ENCODE data around the gene RPS14. TPM values are rescaled to one million over a fixed set of nuclear protein-coding genes. Genes with fewer than 3 reads are reported as not detected.

The RPS14 gene
- polyA plus RNA-seq, 1 of the 3 experiments (the other 2 are of a cell fraction): 10,227 TPM

- H3K79me2 ChIP-seq (ENCODE audit: insufficient read depth): no peaks in the 10 kb centered on the region
- TF ChIP-seq NFIC (IDR thresholded peaks at IDR 0.05; ENCODE audit: borderline replicate concordance) (no peak), MAX (IDR thresholded peaks at IDR 0.05; ENCODE audit: low read depth) (no peak), REST (IDR thresholded peaks at IDR 0.05; ENCODE audit: low read depth, low read length) (no peak), TAF1 (IDR thresholded peaks at IDR 0.05; ENCODE audit: borderline replicate concordance, low read depth, low read length) (no peak), CTCF (IDR thresholded peaks at IDR 0.05) (no peak), IRF3 (IDR thresholded peaks at IDR 0.05; ENCODE audit: low read depth, low read length) (no peak), GABPA (IDR thresholded peaks at IDR 0.05; ENCODE audit: low read depth) (no peak), ELF1 (IDR thresholded peaks at IDR 0.05) (no peak), CHD2 (IDR thresholded peaks at IDR 0.05; ENCODE audit: low read length, partially characterized antibody) (no peak), FOXM1 (IDR thresholded peaks at IDR 0.05; ENCODE audit: low read depth) (no peak), JUND (IDR thresholded peaks at IDR 0.05) (no peak), USF1 (IDR thresholded peaks at IDR 0.05; ENCODE audit: borderline replicate concordance, low read depth) (no peak), MEF2A (IDR thresholded peaks at IDR 0.05; ENCODE audit: borderline replicate concordance, low read depth) (no peak), POLR2AphosphoS5 (IDR thresholded peaks at IDR 0.05; ENCODE audit: low read depth, low read length) (no peak)
- H3K9ac ChIP-seq: no peak overlapping the region
- POLR2A ChIA-PET: interaction anchor here (1.4 kb wide), 1 partner anchor 40 kb away, joined by 4 read pairs; no protein-coding TSS in a partner anchor
- CTCF ChIA-PET: interaction anchor here (0.8 to 1.5 kb wide), 2 partner anchors 40 to 562 kb away, joined by 3 to 4 read pairs; no protein-coding TSS in a partner anchor
- DNase-seq: no peak
- no peaks in the 10 kb centered on the region for H3K27me3 ChIP-seq (ENCODE audit: insufficient read depth)
- no peak overlapping the region for H3K4me2 ChIP-seq
- H3K36me3 ChIP-seq (replicated peaks in 1 of 2; ENCODE audit: control insufficient read depth in 1 of 2, insufficient read depth in 2 of 2, low read length in 1 of 2): peaks cover 11 to 91% of the 10 kb centered on the region in 2 experiments
- H3K4me3 ChIP-seq (ENCODE audit: low read depth in 2 of 2, low read length in 1 of 2): no peak overlapping the region
- no peak overlapping the region for H3K27ac ChIP-seq (ENCODE audit: low read depth in 2 of 2, low read length in 1 of 2)
- no peaks in the 10 kb centered on the region for H3K9me2 ChIP-seq
- peaks cover 5% of the 10 kb centered on the region for H3F3A ChIP-seq (replicated peaks; ENCODE audit: insufficient read depth)
- peaks cover 0 to 4% of the 10 kb centered on the region in 2 experiments; a peak in 1 of 4 replicates for H3K4me1 ChIP-seq (ENCODE audit: control insufficient read depth in 1 of 2, insufficient read depth in 2 of 2, low read depth in 1 of 2, low read length in 1 of 2)
- no peaks in the 10 kb centered on the region for H4K20me1 ChIP-seq (ENCODE audit: insufficient read depth)
- no peaks in the 10 kb centered on the region for H3K9me3 ChIP-seq
- 96% methylated on average over 6 of the region's 7 CpGs for WGBS (ENCODE audit: low lambda C conversion rate)
- H2AFZ ChIP-seq (ENCODE audit: low read depth): no peak overlapping the region
These were observed 53.3 kb downstream of the RPS14 start for GRCh38 chr5:150396267-150396666.

All from SK-N-SH (cell line).